Psoas muscle (tissue), 8 donors: ENCODE measurements around the gene VSIR. TPM values are rescaled to one million over a fixed set of nuclear protein-coding genes. Genes with fewer than 3 reads are reported as not detected.

Experiments used
- ATAC-seq, 4 donors: fragments of 200-7000 bp; cut with Tn5 transposase; one replicate each; pipeline ENCODE4 v1.9.1; 2020; ENCODE audit warnings: moderate library complexity in 3 of 4, mild to moderate bottlenecking in 2 of 4
- DNase-seq, 2 donors: peaks; one replicate each; pipeline ENCODE4 v3.0.0-alpha.2; 2020
- H3K27ac ChIP-seq: fragments of 200-600 bp; one replicate; pipeline ENCODE4 v1.8.0; 2022
- H3K27me3 ChIP-seq, 3 donors: fragments of 200-600 bp in 1 of 3; one replicate each; pipeline versions ENCODE4 v1.6.1 to v1.8.0; 2013 to 2022; ENCODE audit warnings: low read length in 2 of 3, mild to moderate bottlenecking in 2 of 3, moderate library complexity in 1 of 3; ENCODE audit not compliant: insufficient read depth in 3 of 3
- H3K36me3 ChIP-seq, 2 donors: fragments of 200-600 bp in 1 of 2; one replicate each; pipeline versions ENCODE4 v1.6.1 to v1.8.0; 2013 to 2022; ENCODE audit warnings: low read depth in 1 of 2, mild to moderate bottlenecking in 1 of 2, moderate library complexity in 1 of 2; ENCODE audit not compliant: insufficient read depth in 1 of 2
- H3K4me1 ChIP-seq: fragments of 200-600 bp; one replicate; pipeline ENCODE4 v1.8.0; 2022
- H3K4me3 ChIP-seq: fragments of 200-600 bp; one replicate; pipeline ENCODE4 v1.8.0; 2022; ENCODE audit warnings: mild to moderate bottlenecking
- H3K9me3 ChIP-seq: fragments of 200-600 bp; one replicate; pipeline ENCODE4 v1.8.0; 2022
- WGBS, 3 donors: extraction: QIAGEN DNeasy Blood & Tissue Kit; methylation state at CpG; one replicate each; pipeline versions ENCODE4 v1.1.6 to v1.1.7; 2013; 5-methylcytosine and 5-hydroxymethylcytosine counted together
- intact Hi-C, 2 donors: fragments of 100-400 bp; cut with DNase I; formaldehyde crosslinking; loops; one replicate each; pipeline versions ENCODE4 v1.11.0 to v1.14.2; 2022
- polyA plus RNA-seq, 3 donors: library from polyadenylated mRNA; stranded (reverse); fragments of 200-250 nt; gene quantifications; one replicate each; pipeline ENCODE4 v1.2.3, GENCODE V29; 2013
- total RNA-seq, 4 donors: library from RNA; stranded (reverse); fragmentation: NEBNext Ultra II Directional in 2 of 4; extraction: Animal tissue kit (Norgen Biotek cat#: 25700) in 2 of 4; gene quantifications; one replicate each; pipeline versions ENCODE4 v1.2.1 to v1.2.4, GENCODE V29; 2021 to 2023
- TF ChIP-seq, protein P1 (sequence below): fragments of 200-600 bp; IDR thresholded peaks from one replicate; pipeline ENCODE4 v1.8.0; 2022; ENCODE audit warnings: antibody characterized with exemption
- donor health status: healthy with polysubstance abuse.
- donor health status: DM: no; HTN: no; CAD: no; lungs with moderate emphysema.
- donor health status: Bipolar disorder and iron deficiency.
- donor health status: healthy.
- donor health status: DM: yes; HTN: yes; CAD: no.
- donor health status: DM: no; HTN: no; CAD: no.
- donor health status: DM: no; HTN: no; CAD: no.
- donor health status: DM: yes; HTN: yes; CAD: no.

The VSIR gene
- total and polyA plus RNA-seq, 7 donors, result 12.5 to 21.8 (median 18.1) TPM

DNA sequence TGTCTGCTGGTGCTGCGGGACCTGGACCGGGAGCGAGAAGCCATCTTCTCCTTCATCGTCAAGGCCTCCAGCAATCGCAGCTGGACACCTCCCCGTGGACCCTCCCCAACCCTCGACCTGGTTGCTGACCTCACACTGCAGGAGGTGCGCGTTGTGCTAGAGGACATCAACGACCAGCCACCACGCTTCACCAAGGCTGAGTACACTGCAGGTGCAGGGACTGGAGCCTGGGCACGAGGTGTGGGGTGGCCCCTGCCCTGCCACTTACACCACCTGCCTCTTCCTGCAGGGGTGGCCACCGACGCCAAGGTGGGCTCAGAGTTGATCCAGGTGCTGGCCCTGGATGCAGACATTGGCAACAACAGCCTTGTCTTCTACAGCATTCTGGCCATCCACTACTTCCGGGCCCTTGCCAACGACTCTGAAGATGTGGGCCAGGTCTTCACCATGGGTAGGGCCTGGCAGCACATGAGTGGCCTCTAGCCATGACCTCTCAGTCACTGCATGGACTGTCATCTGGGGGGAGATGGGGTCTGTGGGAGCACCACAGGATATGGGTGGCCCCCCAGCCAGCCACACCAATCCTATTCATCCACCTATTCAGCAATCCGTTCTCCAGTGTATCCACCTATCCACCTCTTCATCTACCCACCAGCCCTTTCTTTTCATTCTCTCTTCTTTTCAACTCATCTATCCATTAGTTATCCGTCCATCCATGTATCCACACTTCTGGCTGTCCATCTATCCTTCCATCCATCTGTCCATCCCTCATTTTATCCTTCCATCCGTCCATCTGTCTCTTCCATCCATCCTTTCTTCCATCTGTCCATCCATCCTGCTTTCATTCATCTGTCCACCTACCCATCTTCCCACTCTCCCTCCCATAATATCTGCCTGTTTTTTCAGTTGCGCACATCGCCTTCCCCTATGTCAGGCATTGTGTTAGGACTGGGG is 34.5 kb upstream of the VSIR start:
- whole genome bisulfite sequencing, 3 donors, result 91 to 92% (median 91%) methylated on average over 21 of the region's 21 CpGs

DNA sequence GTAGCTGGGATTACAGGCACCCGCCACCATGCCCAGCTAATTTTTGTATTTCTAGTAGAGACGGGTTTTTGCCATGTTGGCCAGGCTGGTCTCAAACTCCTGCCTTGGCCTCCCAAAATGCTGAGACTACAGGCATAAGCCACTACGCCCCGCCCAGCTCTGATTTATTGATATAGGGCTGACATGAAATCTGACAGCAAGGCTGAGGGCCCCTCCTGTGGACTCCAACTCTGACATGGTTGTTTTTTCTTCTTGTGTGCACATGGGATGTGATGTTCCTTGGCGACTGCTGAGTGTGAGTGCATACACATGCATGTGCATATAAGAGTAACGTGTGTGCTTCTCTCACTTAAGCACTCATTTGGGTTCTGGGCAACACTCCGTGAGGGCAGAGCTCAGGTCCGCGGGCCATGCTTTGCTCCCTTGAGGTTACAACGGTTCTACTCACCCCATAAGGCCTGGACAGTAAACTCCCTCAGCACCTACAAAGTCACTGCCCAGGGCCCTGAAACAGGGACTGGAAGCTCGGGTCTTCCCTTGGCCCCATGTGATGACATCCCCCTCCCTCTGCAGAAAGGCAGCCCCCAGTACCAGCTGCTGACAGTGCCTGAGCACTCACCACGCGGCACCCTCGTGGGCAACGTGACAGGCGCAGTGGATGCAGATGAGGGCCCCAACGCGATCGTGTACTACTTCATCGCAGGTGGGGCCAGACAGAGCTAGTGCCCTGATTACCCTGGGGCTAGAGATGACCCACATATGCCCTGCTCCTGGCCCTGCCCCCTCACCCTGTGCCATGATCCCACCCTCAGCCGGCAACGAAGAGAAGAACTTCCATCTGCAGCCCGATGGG is 33.6 kb upstream of the VSIR start:
- Histone ChIP-seq H3K4me3 (no peak overlapping the region), H3K27me3 (no peaks in the 10 kb centered on the region), H3K27ac (no peak overlapping the region), H3K9me3 (no peaks in the 10 kb centered on the region), H3K36me3 (no peaks in the 10 kb centered on the region), H3K4me1 (no peaks in the 10 kb centered on the region)
- TF ChIP-seq, protein P1, sequence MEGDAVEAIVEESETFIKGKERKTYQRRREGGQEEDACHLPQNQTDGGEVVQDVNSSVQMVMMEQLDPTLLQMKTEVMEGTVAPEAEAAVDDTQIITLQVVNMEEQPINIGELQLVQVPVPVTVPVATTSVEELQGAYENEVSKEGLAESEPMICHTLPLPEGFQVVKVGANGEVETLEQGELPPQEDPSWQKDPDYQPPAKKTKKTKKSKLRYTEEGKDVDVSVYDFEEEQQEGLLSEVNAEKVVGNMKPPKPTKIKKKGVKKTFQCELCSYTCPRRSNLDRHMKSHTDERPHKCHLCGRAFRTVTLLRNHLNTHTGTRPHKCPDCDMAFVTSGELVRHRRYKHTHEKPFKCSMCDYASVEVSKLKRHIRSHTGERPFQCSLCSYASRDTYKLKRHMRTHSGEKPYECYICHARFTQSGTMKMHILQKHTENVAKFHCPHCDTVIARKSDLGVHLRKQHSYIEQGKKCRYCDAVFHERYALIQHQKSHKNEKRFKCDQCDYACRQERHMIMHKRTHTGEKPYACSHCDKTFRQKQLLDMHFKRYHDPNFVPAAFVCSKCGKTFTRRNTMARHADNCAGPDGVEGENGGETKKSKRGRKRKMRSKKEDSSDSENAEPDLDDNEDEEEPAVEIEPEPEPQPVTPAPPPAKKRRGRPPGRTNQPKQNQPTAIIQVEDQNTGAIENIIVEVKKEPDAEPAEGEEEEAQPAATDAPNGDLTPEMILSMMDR, result no peak
- WGBS, 3 donors, result 89 to 92% (median 90%) methylated on average over 23 of the region's 23 CpGs
- intact Hi-C loops, result loop anchor here in 1 of 2 donors (5.0 kb wide), 1 partner anchor 420 kb away; no protein-coding TSS in a partner anchor
- DNase-seq (no peak), ATAC-seq (no peak)

More for the DNA sequence above, 34.5 kb upstream of the VSIR start:
- no peaks in the 10 kb centered on the region for H3K27me3 ChIP-seq
- TF ChIP-seq, protein P1, result no peak
- no peak overlapping the region for H3K4me3 ChIP-seq
- ATAC-seq (no peak), DNase-seq (no peak)
- no peak overlapping the region for H3K27ac ChIP-seq
- H3K4me1 ChIP-seq, result no peaks in the 10 kb centered on the region
- H3K9me3 ChIP-seq, result no peaks in the 10 kb centered on the region
- intact Hi-C loops, result loop anchor here in 1 of 2 donors (5.0 kb wide), 1 partner anchor 421 kb away; no protein-coding TSS in a partner anchor
- no peaks in the 10 kb centered on the region for H3K36me3 ChIP-seq

- 44 to 53% (median 52%) methylated on average over 41 of the region's 41 CpGs for WGBS, 3 donors
- Histone ChIP-seq H3K27ac (no peak overlapping the region), H3K4me1 (no peaks in the 10 kb centered on the region), H3K9me3 (no peaks in the 10 kb centered on the region), H3K4me3 (no peak overlapping the region), H3K27me3 (no peaks in the 10 kb centered on the region), H3K36me3 (no peaks in the 10 kb centered on the region)
- ATAC-seq, result peak in 3 of 4 donors; percentile 21 to 48 (median 40)
- TF ChIP-seq, protein P1, result no peak
- DNase-seq, result no peak
- intact Hi-C loops, result loop anchor here in 1 of 2 donors (5.0 kb wide), 1 partner anchor 419 kb away; no protein-coding TSS in a partner anchor
Observed at GRCh38 chr10:71805776-71806703, 32.7 kb upstream of the VSIR start.

DNA sequence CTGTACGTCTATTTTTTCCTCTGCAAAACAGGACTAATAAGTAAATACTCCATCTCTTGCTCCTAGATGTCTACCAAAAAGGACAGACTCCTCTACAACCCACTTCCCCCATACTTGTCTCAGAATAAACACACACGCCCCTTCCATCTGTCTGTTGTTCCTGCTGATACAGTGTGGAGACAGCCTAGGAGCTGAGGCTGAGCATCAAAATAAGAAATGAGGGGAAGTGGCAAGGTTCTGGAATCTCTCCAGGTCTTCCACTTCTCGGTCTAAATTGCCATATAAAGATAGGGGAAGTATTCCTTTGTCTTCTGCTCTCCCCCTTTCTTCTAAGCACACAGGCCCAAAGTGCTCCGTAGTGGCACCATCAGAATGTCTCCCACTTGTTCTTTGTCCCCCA is 30.8 kb upstream of the VSIR start:
- WGBS, 3 donors, result 55 to 58% (median 58%) methylated on average over 4 of the region's 4 CpGs
- Histone ChIP-seq H3K27me3 (no peaks in the 10 kb centered on the region), H3K4me1 (no peaks in the 10 kb centered on the region), H3K36me3 (no peaks in the 10 kb centered on the region), H3K9me3 (no peaks in the 10 kb centered on the region), H3K27ac (no peak overlapping the region), H3K4me3 (no peak overlapping the region)
- intact Hi-C loops, result no loop called here
- TF ChIP-seq, protein P1, result no peak
- DNase-seq, result no peak
- ATAC-seq, result no peak
